HuH-7 (cell line): ENCODE measurements around the gene CHAD.
A peak's percentile ranks its signal among the peaks of the same experiment; 100 is the strongest.

Source experiments
- DNase-seq: peaks from one replicate; pipeline ENCODE4 v3.0.0; 2011; ENCODE audit warnings: low spot score

Gene CHAD

DNA sequence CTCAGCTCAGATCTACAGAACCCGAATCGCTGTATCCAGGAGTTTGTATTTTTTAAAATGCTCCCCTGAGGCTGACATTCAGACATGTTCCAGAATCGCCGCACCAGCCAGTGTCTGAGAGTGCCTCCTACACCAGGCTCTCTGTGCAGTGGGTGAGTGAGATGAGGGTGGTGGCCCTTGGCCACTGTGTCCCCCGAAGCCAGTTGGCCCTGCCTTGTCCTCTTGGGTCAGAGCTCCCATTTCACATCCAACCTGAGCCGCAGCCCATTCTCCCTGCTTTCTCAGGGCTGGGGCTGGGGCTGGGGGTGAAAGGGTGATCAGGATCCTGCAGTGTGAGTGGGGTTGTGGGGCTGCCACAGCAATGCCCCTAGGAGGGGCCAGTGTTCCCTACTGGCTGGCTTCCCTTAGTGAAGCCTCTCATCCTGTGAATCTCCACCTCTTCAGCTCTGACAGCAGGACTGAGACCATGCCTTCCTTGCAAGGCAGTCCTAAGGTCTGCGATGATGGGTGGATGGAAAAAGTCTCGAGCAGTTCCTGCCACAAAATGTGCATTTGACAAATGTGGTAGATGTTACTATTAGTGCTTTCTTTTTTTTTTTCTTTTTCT is 26.6 kb upstream of the CHAD start:
- no peak for DNase-seq

DNA sequence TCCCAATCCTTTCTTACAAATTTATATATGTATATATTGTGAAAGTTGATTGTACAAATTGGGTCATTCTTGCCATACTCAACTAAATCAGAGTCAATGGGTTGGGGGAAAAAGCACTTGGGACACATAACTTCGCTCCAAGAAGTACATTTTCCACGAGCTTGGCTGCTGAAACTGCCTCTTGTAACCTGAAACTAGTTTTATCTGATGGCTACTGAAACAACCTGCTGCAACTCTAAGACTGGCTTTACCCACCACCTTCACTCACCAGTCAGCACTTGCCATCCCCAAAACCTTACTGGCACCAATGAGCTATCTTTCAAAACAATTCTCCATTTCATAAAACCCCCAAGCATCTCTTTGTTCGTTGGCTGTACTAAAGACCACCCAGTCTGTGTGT is 25.1 kb upstream of the CHAD start:
- DNase-seq, result no peak

DNA sequence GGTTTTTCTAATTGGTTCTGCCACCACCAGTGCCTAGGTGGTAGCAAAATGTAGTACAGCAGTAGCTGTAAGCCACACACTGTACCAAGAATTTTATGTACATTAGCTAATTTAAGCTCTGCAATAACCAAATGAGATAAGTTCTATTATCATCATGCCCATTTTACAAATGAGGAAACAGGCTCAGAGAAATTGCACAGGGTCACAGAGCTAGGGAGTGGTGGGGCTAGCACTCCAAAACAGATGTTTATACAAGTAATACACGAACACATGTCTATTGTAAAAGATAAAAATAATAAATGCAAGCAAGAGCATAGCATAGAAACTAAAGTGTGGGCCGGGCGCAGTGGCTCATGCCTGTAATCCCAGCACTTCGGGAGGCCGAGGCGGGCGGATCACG is 23.5 kb upstream of the CHAD start:
- DNase-seq, result no peak

DNA sequence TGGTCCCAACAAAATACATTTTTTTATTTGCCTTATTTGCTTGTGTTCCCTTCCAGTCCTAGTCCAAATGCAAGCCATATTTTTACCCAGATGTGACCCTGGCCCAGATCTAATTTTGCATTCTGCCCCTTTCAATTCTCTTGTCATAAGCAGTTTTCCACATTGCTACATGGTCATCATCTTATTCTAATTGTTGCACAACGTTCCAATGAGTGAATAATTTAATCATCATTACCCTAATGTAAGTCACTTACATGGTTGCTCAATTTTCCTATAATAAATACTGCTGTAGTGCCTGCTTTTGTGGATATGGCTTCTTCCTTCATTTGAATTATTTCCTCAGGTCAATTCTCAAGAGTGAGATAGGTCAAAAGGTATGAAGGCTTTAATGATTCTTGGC is 22.8 kb upstream of the CHAD start:
- no peak for DNase-seq

DNA sequence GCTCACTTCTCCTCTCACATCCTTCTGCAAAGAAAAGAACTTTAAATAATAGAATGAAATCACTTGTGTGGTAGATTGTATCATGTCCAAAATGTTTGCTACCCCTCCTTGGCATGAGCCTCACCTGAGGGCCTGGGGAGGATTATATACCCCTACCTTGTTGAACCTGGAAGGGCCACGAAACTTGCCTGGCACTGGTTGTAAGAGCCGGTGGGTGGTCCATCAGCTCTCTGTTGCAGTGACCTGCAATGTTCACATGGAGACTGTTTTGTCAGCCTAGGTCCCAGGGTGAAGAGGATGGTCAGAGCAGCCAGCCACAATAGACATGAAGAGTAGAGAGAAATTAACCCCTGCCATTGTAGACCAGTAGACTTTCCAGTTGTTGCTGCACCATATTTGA is 20.2 kb upstream of the CHAD start:
- DNase-seq, result no peak

DNA sequence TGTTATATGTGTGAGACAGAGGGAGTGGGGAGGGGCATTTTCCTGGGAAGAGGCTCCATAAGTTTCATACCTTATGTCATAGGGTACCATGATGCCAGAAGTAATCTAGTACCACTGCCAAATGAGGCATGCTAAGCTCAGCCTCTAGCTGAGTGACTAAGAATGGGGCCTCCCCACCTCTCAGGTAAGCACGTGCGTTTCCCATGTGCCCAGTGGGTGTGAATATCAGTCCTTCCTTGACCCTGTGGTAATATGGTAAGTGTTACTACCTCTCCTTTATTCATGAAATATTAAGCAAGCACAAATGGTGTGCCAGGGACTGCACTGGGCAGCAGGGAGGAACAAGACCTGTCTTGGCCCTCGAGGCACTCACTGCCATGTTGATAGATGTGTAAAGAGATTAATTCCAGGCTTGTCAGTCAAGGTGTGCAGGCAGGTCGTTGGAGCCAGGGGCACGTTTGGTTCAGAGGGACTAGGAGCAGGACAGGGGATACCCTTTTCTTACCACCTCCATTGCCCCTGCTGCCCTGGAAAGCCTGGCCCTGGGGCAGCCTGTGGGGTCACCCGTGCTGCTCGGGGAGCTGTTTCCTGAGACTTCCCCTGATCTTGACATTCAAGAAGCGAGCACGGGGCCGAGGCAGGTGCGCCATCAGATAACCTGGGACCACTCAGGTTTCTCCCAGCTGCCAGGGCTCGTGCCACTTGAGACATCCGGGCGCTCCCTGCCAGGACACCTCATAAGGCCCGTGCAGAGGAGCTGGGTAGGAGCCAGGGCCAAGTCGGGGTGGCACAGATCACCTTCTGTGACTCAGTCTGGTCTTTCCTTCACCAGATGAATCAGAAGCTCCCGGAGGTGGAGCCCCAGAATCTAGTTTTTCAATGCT is 18.8 kb upstream of the CHAD start:
- DNase-seq, result no peak

DNA sequence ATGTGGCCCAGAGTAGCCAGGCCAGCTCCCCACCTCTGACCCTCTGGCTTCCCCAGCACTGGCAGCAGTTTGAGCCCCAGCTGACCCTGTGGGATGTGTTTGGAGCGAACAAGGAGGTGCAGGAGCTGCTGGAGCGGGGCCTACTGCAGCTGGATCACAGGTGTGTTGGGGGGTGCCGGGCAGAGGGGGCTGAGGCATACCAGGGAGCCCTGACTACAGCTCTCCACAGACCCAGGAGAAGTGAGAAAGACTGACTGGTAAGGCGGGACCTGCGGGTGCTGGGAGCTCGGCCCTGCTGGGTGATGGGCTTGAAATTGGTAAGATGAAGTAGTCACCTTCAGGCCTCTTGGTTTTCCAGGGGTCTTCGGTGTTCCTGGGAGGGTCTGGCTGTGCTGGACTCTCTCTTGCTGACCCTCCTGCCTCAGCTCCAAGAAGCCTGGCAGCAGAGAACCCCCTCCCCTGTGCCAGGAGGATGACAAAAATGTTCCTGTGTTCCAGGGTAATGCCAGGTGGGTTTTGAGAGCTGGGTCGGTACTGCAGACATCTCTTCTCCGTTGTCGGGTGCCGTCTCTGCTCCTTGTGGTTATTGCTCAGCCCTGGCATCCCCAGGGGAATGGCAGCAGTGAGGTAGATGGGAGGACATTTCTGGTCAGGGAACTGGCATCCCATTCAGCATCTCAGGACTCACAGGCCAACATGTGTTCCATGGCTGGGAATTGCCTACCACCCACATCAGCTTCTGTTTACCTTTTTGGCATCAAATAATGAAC is 15.9 kb upstream of the CHAD start:
- no peak for DNase-seq

DNA sequence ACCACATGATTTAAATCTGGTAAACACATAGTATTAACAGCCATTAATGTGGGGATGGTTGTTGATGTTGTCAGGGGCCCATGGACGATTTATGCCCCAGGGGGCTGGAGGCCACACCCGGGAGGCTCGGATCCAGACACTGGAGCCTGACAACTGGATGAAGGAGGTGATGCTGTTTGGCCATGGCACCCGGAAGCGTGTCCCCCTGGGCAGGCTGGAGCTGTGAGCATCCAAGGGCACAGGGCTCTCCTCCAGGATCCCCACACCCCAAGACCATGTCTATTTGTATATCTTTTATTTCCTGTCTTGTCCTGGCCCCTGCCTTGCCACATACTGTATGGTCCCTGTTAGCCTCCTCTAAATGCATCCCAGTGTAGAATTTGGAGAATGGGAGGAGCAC is 14.6 kb upstream of the CHAD start:
- DNase-seq, result no peak

DNA sequence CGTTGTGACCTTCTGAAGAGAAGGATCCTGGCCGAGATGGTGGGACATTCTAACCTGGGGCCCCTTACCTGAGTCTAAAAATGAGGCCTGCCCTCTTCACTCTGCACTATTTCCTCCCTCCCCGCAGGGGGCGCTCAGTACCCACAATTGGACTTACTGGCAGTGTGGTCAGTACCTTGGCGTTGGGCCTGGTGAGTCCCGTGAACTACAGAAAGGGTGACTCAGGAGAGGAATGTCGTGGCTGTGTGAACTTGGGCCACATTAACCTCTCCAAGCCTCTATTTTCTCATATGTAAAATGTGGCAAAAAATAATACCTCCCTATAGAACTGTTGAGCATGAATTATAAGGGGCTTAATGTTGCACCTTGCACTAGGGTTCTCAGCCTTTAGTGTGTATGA is 13.8 kb upstream of the CHAD start:
- peak; percentile 90 for DNase-seq

DNA sequence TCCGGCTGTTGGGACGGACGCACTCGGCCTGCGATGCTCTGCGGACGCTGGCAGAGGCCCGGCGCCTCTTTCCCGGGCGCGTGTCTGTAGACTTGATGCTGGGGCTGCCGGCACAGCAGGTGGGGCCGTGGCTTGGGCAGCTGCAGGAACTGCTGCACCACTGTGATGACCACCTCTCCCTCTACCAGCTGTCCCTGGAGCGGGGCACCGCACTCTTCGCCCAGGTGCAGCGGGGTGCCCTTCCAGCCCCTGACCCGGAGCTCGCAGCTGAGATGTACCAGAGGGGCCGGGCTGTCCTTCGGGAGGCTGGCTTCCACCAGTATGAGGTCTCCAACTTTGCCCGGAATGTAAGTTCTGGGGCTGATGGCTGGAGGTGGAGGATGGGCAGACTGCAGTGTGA is 13.4 kb upstream of the CHAD start:
- DNase-seq, result no peak

DNA sequence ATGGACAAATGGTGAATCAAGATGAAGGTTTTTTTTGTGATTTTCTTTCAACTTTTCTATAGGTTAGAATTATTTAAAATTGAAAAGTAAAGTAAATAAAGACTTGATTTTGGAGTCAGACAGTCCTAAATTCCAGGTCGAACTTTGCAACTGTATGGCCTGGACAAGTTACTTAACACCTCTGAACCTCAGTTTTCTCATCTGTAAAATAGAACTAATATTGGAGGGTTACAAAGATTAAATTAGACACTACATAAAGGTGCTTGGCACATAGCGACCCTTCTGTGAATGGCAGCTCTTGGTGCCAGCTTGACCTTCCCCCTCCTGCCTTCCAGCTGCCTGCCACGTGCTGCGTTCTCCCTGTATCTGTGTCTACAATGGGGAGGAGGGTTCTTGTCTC is 13.0 kb upstream of the CHAD start:
- no peak for DNase-seq

DNA sequence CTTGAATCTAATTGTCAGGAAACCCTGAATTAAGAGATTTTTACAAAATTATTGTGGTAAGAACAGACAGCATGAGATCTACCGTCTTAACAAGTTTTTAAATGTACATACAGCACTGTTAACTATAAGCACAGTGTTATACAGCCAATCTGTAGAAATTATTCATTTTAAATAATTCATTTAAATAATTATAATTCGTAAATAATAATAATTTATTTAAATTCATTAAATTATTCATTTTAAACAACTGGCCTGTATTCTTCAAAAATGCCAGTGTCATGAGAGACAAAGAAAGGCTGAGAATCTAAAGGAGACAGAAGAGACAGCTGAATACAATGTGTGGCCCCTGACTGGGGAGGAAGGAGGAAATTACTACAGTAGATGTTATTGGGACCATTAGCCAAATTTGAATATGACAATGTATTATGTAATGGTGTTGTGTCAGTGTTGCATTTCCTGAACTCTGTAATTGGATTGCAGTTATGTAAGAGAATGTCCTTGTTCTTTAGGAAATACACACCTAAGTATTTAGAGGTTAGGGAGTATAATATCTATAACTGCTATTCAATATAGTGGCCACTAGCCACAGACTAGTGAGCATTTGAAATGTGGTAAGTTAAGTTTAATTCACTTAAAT is 12.3 kb upstream of the CHAD start:
- no peak for DNase-seq

DNA sequence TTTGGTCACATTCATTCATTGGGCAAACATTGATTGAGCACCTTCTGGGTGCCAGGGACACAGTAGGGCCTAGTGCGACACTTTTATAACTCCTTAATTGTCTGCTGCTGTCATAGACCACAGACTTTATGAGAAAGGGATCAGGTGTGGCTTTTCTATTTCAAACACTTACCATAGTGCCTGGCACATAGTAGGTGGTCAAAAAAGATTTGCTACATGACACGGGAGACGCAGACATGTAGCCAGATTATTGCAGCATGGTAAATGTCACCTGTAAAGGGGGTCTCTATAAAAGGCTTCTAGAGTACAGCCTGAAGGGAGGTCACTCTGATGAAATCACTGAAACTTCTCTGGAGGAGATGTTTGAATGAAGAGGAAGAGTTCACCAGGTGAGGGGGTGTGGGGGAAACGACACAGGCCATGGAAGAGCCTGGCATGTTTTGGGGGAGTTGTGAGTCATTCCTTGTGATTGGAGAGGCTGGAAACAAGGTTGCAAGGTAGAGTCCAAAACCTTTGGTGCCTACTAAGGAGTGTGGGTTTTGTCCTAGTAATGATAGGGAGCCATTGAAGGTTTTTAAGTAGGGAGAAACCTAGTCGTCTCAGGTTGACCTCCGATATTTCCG is 11.6 kb upstream of the CHAD start:
- no peak for DNase-seq

DNA sequence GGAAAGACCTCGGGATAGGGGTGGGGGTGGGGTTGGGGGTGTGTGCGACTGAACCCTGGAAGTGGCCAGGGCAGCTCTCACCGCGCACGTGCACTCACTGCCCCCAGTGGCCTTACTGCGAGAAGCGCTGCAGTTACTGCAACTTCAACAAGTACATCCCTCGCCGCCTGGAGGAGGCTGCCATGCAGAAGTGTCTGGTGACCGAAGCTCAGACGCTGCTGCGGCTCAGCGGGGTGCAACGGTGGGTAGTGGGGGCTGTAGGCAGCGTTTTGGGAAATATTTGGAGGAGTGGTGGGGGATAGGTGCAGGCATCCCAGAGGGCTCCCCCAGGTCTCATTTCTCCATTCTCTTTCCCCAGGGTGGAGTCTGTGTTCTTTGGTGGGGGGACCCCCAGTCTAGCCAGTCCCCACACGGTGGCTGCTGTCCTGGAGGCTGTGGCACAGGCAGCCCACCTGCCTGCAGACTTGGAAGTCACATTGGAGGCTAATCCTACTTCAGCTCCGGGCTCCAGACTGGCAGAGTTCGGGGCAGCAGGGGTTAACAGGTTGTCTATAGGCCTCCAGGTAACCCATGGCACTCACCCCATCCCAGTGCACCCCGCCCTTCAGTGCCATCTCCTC is 11.0 kb upstream of the CHAD start:
- peak; percentile 95 for DNase-seq

DNA sequence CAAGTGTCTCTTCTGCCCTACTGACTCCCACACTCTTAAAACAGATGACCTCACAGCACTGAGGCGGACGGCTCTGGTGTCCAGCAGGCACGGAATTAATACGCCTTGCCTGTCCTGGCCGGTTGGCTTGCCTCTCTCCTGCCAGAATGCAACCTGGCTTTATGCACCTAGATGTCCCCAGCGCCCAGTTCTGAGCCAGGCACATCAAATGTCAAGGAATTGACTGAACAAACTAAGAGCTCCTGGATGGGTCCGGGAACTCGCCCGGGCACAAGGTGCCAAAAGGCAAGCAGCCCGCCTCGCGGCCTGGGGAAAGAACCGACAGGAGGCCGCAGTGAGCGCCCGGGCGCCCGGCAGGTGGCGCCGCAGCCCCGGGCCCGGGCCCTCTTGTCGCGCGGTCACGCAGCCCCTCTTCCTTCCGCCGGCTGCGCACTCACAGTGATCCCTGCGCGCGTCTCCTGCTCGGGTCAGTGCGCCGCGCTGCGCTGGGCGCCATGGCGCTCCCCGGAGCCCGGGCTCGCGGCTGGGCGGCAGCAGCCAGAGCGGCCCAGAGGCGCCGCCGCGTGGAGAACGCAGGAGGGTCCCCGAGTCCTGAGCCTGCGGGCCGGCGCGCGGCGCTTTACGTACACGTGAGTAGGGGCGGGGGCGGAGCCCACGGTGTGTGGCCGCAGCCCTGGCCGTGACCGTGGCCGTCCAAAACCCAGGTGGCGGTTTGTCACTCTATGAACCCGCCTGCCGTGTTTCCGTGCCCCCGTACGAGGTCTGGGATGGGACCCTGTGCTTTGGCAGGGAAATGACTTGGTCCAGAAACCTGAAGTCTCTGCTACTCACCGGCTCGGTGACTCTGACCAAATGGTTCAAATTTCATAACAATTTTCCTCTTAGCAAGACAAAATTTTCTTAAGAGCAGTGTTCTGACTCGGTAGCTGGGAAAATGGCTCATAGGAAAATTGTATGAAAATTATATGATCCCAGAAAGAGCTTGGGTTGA is 10.0 kb upstream of the CHAD start, which contains the start of gene RSAD1:
TSS of gene RSAD1 (plus strand) at position 470 of the 991 bp plus-strand sequence. CDS start at position 495, 25 bp downstream.
- DNase-seq, result peak; percentile 87

DNA sequence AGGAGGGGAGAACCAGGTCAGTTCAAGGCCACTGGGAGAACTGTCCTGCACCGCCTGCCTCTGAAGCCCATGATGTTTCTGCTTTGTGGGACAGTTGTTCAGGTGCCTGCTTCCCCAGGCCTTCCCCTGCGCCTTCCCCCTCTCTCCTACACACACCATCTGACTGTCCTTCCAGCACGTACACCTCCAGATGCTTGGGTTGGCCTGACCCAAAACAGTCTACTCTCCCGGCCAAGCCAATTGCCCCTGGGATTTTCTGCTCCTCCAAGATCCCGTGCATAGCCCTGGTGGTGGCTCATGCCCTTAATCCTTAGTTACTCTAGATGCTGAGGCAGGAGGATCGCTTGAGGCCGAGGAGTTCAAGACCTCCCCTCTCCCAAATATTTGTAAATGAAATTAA is 9.3 kb upstream of the CHAD start:
- no peak for DNase-seq

DNA sequence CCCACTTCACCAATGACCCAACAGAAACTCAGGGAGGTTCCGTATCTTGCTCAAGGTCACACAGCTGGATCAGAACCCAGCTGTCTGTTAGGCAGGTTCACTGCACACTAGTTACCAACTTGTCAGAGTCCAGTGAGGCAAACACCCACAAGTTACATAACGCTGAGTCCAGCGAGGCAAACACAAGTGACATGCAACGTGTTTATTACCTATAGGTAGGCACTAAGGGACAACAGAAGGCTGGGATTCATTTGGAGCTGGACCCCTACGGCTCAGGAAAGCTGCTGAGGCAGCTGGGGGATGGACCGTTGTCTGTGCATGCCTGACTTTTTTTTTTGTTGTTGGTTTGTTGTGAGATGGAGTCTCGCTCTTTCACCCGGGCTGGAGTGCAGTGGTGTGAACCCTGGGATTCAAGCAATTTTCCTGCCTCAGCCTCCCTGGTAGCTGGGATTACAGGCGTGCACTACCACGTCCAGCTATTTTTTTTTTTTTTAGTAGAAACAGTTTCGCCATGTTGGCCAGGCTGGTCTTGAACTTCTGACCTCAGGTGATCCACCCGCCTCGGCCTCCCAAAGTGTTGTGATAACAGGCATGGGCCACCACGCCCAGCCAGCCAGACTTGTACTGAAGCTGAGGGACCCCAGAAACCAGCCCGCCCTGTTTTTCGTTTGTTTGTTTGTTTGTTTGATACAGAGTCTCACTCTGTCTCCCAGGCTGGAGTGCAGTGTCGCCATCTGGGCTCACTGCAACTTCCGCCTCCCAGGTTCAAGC is 8.1 kb upstream of the CHAD start:
- DNase-seq, result no peak

DNA sequence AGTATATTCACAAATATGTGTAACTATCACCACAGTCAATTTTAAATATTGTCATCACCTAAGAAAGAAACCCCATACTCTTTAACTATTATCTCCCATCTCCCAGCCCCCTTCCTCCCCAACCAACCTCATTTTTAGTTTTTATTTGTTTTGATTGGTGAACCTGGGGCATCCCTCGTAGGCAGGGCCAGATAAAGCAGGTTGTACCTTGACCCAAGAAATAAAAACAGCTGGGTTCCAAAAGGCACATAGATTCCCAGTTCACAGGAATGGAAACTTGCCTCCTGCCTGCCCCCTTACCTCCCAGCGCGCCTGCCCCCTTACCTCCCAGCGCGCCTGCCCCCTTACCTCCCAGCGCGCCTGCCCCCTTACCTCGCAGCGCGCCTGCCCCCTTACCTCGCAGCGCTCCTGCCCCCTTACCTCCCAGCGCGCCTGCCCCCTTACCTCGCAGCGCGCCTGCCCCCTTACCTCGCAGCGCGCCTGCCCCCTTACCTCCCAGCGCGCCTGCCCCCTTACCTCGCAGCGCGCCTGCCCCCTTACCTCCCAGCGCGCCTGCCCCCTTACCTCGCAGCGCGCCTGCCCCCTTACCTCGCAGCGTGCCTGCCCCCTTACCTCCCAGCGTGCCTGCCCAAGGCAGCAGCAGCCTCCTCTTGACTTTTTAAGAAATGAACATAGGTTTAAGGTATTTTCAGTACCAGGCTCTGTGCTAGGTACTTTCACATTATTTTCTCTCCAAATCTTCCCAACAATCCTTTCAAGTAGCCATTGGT is 7.3 kb upstream of the CHAD start:
- DNase-seq, result peak; percentile 47

DNA sequence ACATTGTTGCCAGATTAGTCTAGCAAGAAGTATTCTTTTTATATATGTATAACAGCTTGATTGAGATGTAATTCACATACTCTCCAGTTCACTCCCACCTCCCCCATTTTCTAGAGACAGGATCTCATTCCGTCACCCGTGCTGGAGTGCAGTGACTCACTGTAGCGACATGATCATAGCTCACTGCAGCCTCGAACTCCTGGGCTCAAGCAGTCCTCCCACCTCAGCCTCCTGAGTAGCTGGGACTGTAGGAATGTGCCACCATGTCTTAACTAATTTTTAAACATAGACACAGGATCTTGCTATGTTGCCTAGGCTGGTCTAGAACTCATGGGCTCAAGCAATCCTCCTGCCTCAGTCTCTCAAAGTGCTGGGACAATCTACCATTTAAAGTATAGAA is 6.7 kb upstream of the CHAD start:
- DNase-seq, result no peak
